H9 (cell line): ENCODE data around the gene AVEN. TPM values are rescaled to one million over a fixed set of nuclear protein-coding genes. Genes with fewer than 3 reads are reported as not detected.

Experiments used
- DNase-seq: peaks from one replicate; pipeline ENCODE4 v3.0.0-alpha.2; 2017
- H2AFZ ChIP-seq: one replicate; pipeline ENCODE4 v1.6.1; 2013; ENCODE audit warnings: mild to moderate bottlenecking, low read length, control low read depth, moderate library complexity
- H2AK5ac ChIP-seq: 2 replicates; pipeline ENCODE4 v1.6.1; 2013; ENCODE audit warnings: low read length, control low read depth, mixed read lengths; ENCODE audit not compliant: insufficient read length
- H2BK120ac ChIP-seq: one replicate; pipeline ENCODE4 v1.6.1; 2013; ENCODE audit warnings: low read depth, mild to moderate bottlenecking, low read length, control low read depth, inconsistent platforms; ENCODE audit not compliant: poor library complexity, severe bottlenecking
- H2BK12ac ChIP-seq: 2 replicates; pipeline ENCODE4 v1.6.1; 2013; ENCODE audit warnings: low read length, control low read depth, mixed read lengths, low read depth; ENCODE audit not compliant: insufficient read length
- H2BK15ac ChIP-seq: 2 replicates; pipeline ENCODE4 v1.6.1; 2013; ENCODE audit warnings: low read depth, low read length, control low read depth
- H2BK20ac ChIP-seq: one replicate; pipeline ENCODE4 v1.6.1; 2013; ENCODE audit warnings: low read depth, mild to moderate bottlenecking, low read length, control low read depth, inconsistent platforms; ENCODE audit not compliant: poor library complexity, severe bottlenecking
- H2BK5ac ChIP-seq: 2 replicates; pipeline ENCODE4 v1.6.1; 2013; ENCODE audit warnings: low read length, control low read depth, mixed read lengths; ENCODE audit not compliant: insufficient read length
- H3K14ac ChIP-seq: 2 replicates; pipeline ENCODE4 v1.6.1; 2013; ENCODE audit warnings: low read length, control low read depth; ENCODE audit not compliant: insufficient read depth
- H3K18ac ChIP-seq: 2 replicates; pipeline ENCODE4 v1.6.1; 2013; ENCODE audit warnings: low read depth, mild to moderate bottlenecking, mixed read lengths, low read length, control low read depth; ENCODE audit not compliant: insufficient read length
- H3K23ac ChIP-seq: 2 replicates; pipeline ENCODE4 v1.6.1; 2013; ENCODE audit warnings: low read length, control low read depth, mixed read lengths, low read depth; ENCODE audit not compliant: insufficient read length
- H3K23me2 ChIP-seq: 2 replicates; pipeline ENCODE4 v1.6.1; 2013; ENCODE audit warnings: low read depth, mild to moderate bottlenecking, mixed read lengths, low read length, control low read depth; ENCODE audit not compliant: insufficient read length, poor library complexity, severe bottlenecking
- H3K27ac ChIP-seq: 2 replicates; pipeline ENCODE4 v1.5.1; 2013; ENCODE audit warnings: low read length, control low read depth, mixed read lengths, low read depth; ENCODE audit not compliant: insufficient read length
- H3K27me3 ChIP-seq: 2 replicates; pipeline ENCODE4 v1.6.1; 2013; ENCODE audit warnings: low read length, control low read depth, inconsistent platforms; ENCODE audit not compliant: insufficient read depth
- H3K4ac ChIP-seq: 2 replicates; pipeline ENCODE4 v1.6.1; 2013; ENCODE audit warnings: low read depth, mild to moderate bottlenecking, control low read depth, inconsistent platforms, low read length, moderate library complexity
- H3K4me1 ChIP-seq: 2 replicates; pipeline ENCODE4 v1.6.1; 2013; ENCODE audit warnings: low read length, control low read depth, inconsistent platforms; ENCODE audit not compliant: insufficient read depth
- H3K4me2 ChIP-seq: 2 replicates; pipeline ENCODE4 v1.6.1; 2013; ENCODE audit warnings: low read length, control low read depth, mixed read lengths; ENCODE audit not compliant: insufficient read length, insufficient read depth
- H3K56ac ChIP-seq: 2 replicates; pipeline ENCODE4 v1.6.1; 2013; ENCODE audit warnings: low read depth, mild to moderate bottlenecking, mixed read lengths, low read length, control low read depth; ENCODE audit not compliant: insufficient read length
- H3K79me1 ChIP-seq: 2 replicates; pipeline ENCODE4 v1.6.1; 2013; ENCODE audit warnings: low read depth, mild to moderate bottlenecking, moderate library complexity, low read length, control low read depth, inconsistent platforms; ENCODE audit not compliant: insufficient read depth, poor library complexity, severe bottlenecking
- H3K79me2 ChIP-seq: 2 replicates; pipeline ENCODE4 v1.6.1; 2013; ENCODE audit warnings: low read length, control low read depth, inconsistent platforms; ENCODE audit not compliant: insufficient read depth
- H3K9ac ChIP-seq: 2 replicates; pipeline ENCODE4 v1.6.1; 2013; ENCODE audit warnings: low read length, control low read depth, mixed read lengths; ENCODE audit not compliant: insufficient read length; ENCODE audit errors: extremely low read depth
- H3K9me3 ChIP-seq: one replicate; pipeline ENCODE4 v1.6.1; 2013; ENCODE audit warnings: low read depth, low read length, inconsistent platforms; ENCODE audit not compliant: control insufficient read depth
- H3T11ph ChIP-seq: one replicate; pipeline ENCODE4 v1.6.1; 2013; ENCODE audit warnings: mild to moderate bottlenecking, low read length, control low read depth, inconsistent platforms
- H4K20me1 ChIP-seq: one replicate; pipeline ENCODE4 v1.6.1; 2013; ENCODE audit not compliant: control insufficient read depth, insufficient read length, insufficient read depth
- H4K5ac ChIP-seq: 2 replicates; pipeline ENCODE4 v1.6.1; 2013; ENCODE audit warnings: low read depth, mild to moderate bottlenecking, mixed read lengths, low read length, control low read depth; ENCODE audit not compliant: insufficient read length
- H4K8ac ChIP-seq: replicated peaks from 2 replicates; pipeline ENCODE4 v1.6.1; 2013; ENCODE audit warnings: low read length, control low read depth, mixed read lengths, low read depth; ENCODE audit not compliant: insufficient read length
- H4K91ac ChIP-seq: 2 replicates; pipeline ENCODE4 v1.6.1; 2013; ENCODE audit warnings: low read depth, mild to moderate bottlenecking, moderate library complexity, mixed read lengths, low read length, control low read depth; ENCODE audit not compliant: insufficient read length
- H3K27ac Mint-ChIP-seq, 3 experiments: 2 replicates in 2 of 3; 3 replicates in 1 of 3; pipeline ENCODE4 v1.8.0; 2020 to 2021; ENCODE audit warnings: mixed read lengths in 3 of 3, mild to moderate bottlenecking in 1 of 3, moderate library complexity in 1 of 3
- H3K27me3 Mint-ChIP-seq: 2 replicates; pipeline ENCODE4 v1.8.0; 2021; ENCODE audit warnings: low read depth, mild to moderate bottlenecking, moderate library complexity, mixed read lengths
- H3K36me3 Mint-ChIP-seq, 3 experiments: 2 replicates in 2 of 3; 3 replicates in 1 of 3; pipeline ENCODE4 v1.8.0; 2020 to 2021; ENCODE audit warnings: low read depth in 3 of 3, mixed read lengths in 3 of 3; ENCODE audit not compliant: insufficient read depth in 1 of 3
- H3K4me1 Mint-ChIP-seq, 2 experiments: 2 replicates each; pipeline ENCODE4 v1.8.0; 2020; ENCODE audit warnings: mixed read lengths in 2 of 2
- H3K4me3 Mint-ChIP-seq, 2 experiments: 2 replicates in 1 of 2; 3 replicates in 1 of 2; pipeline ENCODE4 v1.8.0; 2020 to 2021; ENCODE audit warnings: mild to moderate bottlenecking in 2 of 2, mixed read lengths in 2 of 2, moderate library complexity in 1 of 2
- H3K9me3 Mint-ChIP-seq, 2 experiments: 2 replicates in 1 of 2; 3 replicates in 1 of 2; pipeline ENCODE4 v1.8.0; 2020; ENCODE audit warnings: mild to moderate bottlenecking in 2 of 2, mixed read lengths in 2 of 2, moderate library complexity in 1 of 2
- WGBS: extraction: QIAGEN DNeasy Blood & Tissue Kit; methylation state at CpG from one replicate; pipeline ENCODE4 v1.1.7; 2013; ENCODE audit warnings: missing lambda C conversion rate, low lambda C conversion rate, mixed read lengths; ENCODE audit not compliant: insufficient read length; ENCODE audit errors: extremely low coverage; 5-methylcytosine and 5-hydroxymethylcytosine counted together
- total RNA-seq: library from RNA; stranded (reverse); gene quantifications from 2 replicates; pipeline ENCODE4 v1.2.1, GENCODE V29; 2021
- TF ChIP-seq, protein P1 (sequence below): fragments of 200-600 bp; sonication (generic); conservative IDR thresholded peaks from 3 replicates; pipeline ENCODE4 v1.8.0; 2021; ENCODE audit warnings: antibody characterized with exemption, mild to moderate bottlenecking

Gene AVEN
- total RNA-seq, 1 experiment from 2014 or later = 16.1 TPM

DNA sequence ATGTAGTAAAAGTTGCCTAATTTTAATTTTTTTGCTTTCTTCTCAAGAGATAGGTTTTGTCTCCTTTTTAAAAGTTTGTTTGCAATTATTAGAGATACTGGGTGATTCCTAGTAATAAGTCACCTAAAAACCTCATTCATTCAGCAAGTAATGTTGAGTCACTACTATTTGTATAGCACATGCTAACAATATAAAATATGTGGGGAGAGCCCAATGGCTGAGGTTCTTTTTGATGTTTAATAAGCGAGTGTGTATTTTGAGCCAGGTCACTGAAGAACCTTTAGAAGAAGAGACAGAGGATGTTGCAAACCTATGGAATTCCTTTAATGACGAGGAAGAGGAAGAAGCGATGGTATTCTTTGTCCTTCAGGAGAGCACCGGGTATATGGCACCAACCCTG lies 194.4 kb downstream of the AVEN start:
- Histone ChIP-seq H3K4me2 (no peak overlapping the region), H3K23ac (no peak overlapping the region), H3K79me1 (no peaks in the 10 kb centered on the region), H4K5ac (no peak overlapping the region), H3K14ac (no peak overlapping the region), H3K4ac (no peak overlapping the region), H2BK5ac (no peak overlapping the region), H4K20me1 (no peaks in the 10 kb centered on the region), H3K56ac (no peak overlapping the region), H3K9me3 (no peaks in the 10 kb centered on the region), H2AK5ac (no peak overlapping the region), H2BK120ac (no peak overlapping the region), H3K23me2 (no peaks in the 10 kb centered on the region), H3K4me1 (peaks cover 10% of the 10 kb centered on the region), H3K27ac (no peak overlapping the region), H4K8ac (no peak overlapping the region), H3K18ac (no peak overlapping the region), H3K79me2 (no peaks in the 10 kb centered on the region), H2BK12ac (no peak overlapping the region), H2BK20ac (no peak overlapping the region), H3K27me3 (no peaks in the 10 kb centered on the region), H2BK15ac (no peak overlapping the region), H3T11ph (no peak overlapping the region), H2AFZ (no peak overlapping the region), H4K91ac (no peak overlapping the region), H3K9ac (no peak overlapping the region)
- no peak overlapping the region for H3K4me3 Mint-ChIP-seq
- peak overlapping the region in 1 of 3 experiments; percentile 85; a peak in 1 of 7 replicates for H3K27ac Mint-ChIP-seq
- H3K9me3 Mint-ChIP-seq = no peaks in the 10 kb centered on the region
- no CpG with 5 or more reads among the region's 4 CpGs for WGBS
- no peak for DNase-seq
- no peaks in the 10 kb centered on the region; the same call in 1 of the 2 replicates for H3K27me3 Mint-ChIP-seq
- peaks cover 0 to 2% (median 0%) of the 10 kb centered on the region in 3 experiments; a peak in 2 of 7 replicates for H3K36me3 Mint-ChIP-seq
- TF ChIP-seq, protein P1, sequence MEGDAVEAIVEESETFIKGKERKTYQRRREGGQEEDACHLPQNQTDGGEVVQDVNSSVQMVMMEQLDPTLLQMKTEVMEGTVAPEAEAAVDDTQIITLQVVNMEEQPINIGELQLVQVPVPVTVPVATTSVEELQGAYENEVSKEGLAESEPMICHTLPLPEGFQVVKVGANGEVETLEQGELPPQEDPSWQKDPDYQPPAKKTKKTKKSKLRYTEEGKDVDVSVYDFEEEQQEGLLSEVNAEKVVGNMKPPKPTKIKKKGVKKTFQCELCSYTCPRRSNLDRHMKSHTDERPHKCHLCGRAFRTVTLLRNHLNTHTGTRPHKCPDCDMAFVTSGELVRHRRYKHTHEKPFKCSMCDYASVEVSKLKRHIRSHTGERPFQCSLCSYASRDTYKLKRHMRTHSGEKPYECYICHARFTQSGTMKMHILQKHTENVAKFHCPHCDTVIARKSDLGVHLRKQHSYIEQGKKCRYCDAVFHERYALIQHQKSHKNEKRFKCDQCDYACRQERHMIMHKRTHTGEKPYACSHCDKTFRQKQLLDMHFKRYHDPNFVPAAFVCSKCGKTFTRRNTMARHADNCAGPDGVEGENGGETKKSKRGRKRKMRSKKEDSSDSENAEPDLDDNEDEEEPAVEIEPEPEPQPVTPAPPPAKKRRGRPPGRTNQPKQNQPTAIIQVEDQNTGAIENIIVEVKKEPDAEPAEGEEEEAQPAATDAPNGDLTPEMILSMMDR = no peak
- peaks cover 40 to 51% of the 10 kb centered on the region in 2 experiments for H3K4me1 Mint-ChIP-seq
